Activated CD8-positive, alpha-beta memory T cell treated with anti-CD3 and anti-CD28 coated beads, Interleukin-2, amount 50 U/mL, for 1 hour (primary cell): ENCODE data around the gene APOBEC3F.
"Not testable (repeated sequence)": the region's sequence is repeated elsewhere in the genome, so short reads cannot be mapped to it uniquely, and the experiment has no call there.

Source experiments
- DNase-seq: peaks from one replicate; pipeline ENCODE4 v3.0.0-alpha.2; 2020; ENCODE audit errors: extremely low read depth

Gene APOBEC3F

GRCh38 chr22:39027717-39028116 is 12.9 kb upstream of the APOBEC3F start:
- no peak for DNase-seq

GRCh38 chr22:39028281-39028680 is 12.4 kb upstream of the APOBEC3F start:
- no peak for DNase-seq

GRCh38 chr22:39029227-39029626 is 11.4 kb upstream of the APOBEC3F start:
- DNase-seq: no peak

GRCh38 chr22:39030705-39031104 is 10.0 kb upstream of the APOBEC3F start:
- DNase-seq: no peak

- not testable (repeated sequence) for DNase-seq
Observed at GRCh38 chr22:39031434-39032295, 9.0 kb upstream of the APOBEC3F start.

- not testable (repeated sequence) for DNase-seq
Observed at GRCh38 chr22:39037071-39037470, 3.6 kb upstream of the APOBEC3F start.

GRCh38 chr22:39039306-39040126 is 1.1 kb upstream of the APOBEC3F start:
- no peak for DNase-seq

- DNase-seq: not testable (repeated sequence)
Observed at GRCh38 chr22:39040155-39040537, 518 bp upstream of the APOBEC3F start.

GRCh38 chr22:39041908-39042307 is 1.2 kb downstream of the APOBEC3F start:
- no peak for DNase-seq

GRCh38 chr22:39043063-39043462 is 2.4 kb downstream of the APOBEC3F start:
- not testable (repeated sequence) for DNase-seq

GRCh38 chr22:39045136-39045535 is 4.5 kb downstream of the APOBEC3F start:
- not testable (repeated sequence) for DNase-seq

GRCh38 chr22:39049486-39049885 is 8.8 kb downstream of the APOBEC3F start:
- not testable (repeated sequence) for DNase-seq

GRCh38 chr22:39051844-39052495 is 11.3 kb downstream of the APOBEC3F start:
- DNase-seq: not testable (repeated sequence)

- DNase-seq: no peak
Observed at GRCh38 chr22:39055658-39056057, 15.0 kb downstream of the APOBEC3F start.

GRCh38 chr22:39061290-39061689 is 20.6 kb downstream of the APOBEC3F start:
- DNase-seq: not testable (repeated sequence)

- DNase-seq: not testable (repeated sequence)
Observed at GRCh38 chr22:39061951-39062350, 21.3 kb downstream of the APOBEC3F start.

- DNase-seq: not testable (repeated sequence)
Observed at GRCh38 chr22:39063904-39064303, 23.2 kb downstream of the APOBEC3F start.

GRCh38 chr22:39066442-39067276 is 26.0 kb downstream of the APOBEC3F start:
- not testable (repeated sequence) for DNase-seq

- DNase-seq: no peak
Observed at GRCh38 chr22:39068033-39068785, 27.5 kb downstream of the APOBEC3F start.

GRCh38 chr22:39070186-39070585 is 29.5 kb downstream of the APOBEC3F start:
- DNase-seq: no peak
